Loucy (cell line): ENCODE results near the gene HADHA.

Experiments used
- H2AFZ ChIP-seq: fragments of 200-600 bp; sonication (generic); 2 replicates; pipeline ENCODE4 v1.6.0; 2016; ENCODE audit warnings: antibody characterized with exemption, mild to moderate bottlenecking, low read length, moderate library complexity
- H3F3A ChIP-seq: fragments of 200-600 bp; 2 replicates; pipeline ENCODE4 v1.6.0; 2016; ENCODE audit warnings: antibody characterized with exemption, low read depth, mild to moderate bottlenecking
- H3K27me3 ChIP-seq: fragments of 200-600 bp; sonication (generic); 2 replicates; pipeline ENCODE4 v1.6.1; 2014; ENCODE audit warnings: low read length, mild to moderate bottlenecking; ENCODE audit not compliant: insufficient read depth, poor library complexity, severe bottlenecking
- H3K36me3 ChIP-seq: fragments of 200-600 bp; sonication (generic); 2 replicates; pipeline ENCODE4 v1.6.1; 2016; ENCODE audit warnings: low read length; ENCODE audit not compliant: insufficient read depth
- H3K4me1 ChIP-seq: fragments of 200-600 bp; sonication (generic); 2 replicates; pipeline ENCODE4 v1.5.1; 2014; ENCODE audit warnings: low read length, mild to moderate bottlenecking; ENCODE audit not compliant: insufficient read depth, poor library complexity, severe bottlenecking
- H3K4me2 ChIP-seq: fragments of 200-600 bp; sonication (generic); 2 replicates; pipeline ENCODE4 v1.6.0; 2014; ENCODE audit warnings: antibody characterized with exemption, low read length, low read depth, mild to moderate bottlenecking; ENCODE audit not compliant: poor library complexity, severe bottlenecking
- H3K4me3 ChIP-seq: fragments of 200-600 bp; sonication (generic); 2 replicates; pipeline ENCODE4 v1.5.1; 2014; ENCODE audit warnings: low read length, mild to moderate bottlenecking, mixed read lengths; ENCODE audit not compliant: poor library complexity, severe bottlenecking
- H3K79me2 ChIP-seq: fragments of 200-600 bp; sonication (generic); 2 replicates; pipeline ENCODE4 v1.6.1; 2014; ENCODE audit warnings: low read length; ENCODE audit not compliant: insufficient read depth
- H3K9ac ChIP-seq: fragments of 200-600 bp; sonication (generic); 2 replicates; pipeline ENCODE4 v1.6.0; 2014; ENCODE audit warnings: mild to moderate bottlenecking, low read depth, low read length, moderate library complexity; ENCODE audit not compliant: poor library complexity, severe bottlenecking
- H3K9me2 ChIP-seq: fragments of 200-600 bp; sonication (generic); replicated peaks from 2 replicates; pipeline ENCODE4 v1.6.1; 2016; ENCODE audit warnings: low read depth, low read length, mixed read lengths
- H3K9me3 ChIP-seq: fragments of 200-600 bp; sonication (generic); 2 replicates; pipeline ENCODE4 v1.6.1; 2014; ENCODE audit warnings: mild to moderate bottlenecking, antibody characterized with exemption, low read length, low read depth; ENCODE audit not compliant: insufficient read depth
- H4K20me1 ChIP-seq: fragments of 200-600 bp; sonication (generic); 2 replicates; pipeline ENCODE4 v1.6.0; 2014; ENCODE audit warnings: antibody characterized with exemption, low read length, mild to moderate bottlenecking; ENCODE audit not compliant: insufficient read depth, poor library complexity, severe bottlenecking
- EZH2phosphoT487 ChIP-seq: fragments of 200-600 bp; IDR thresholded peaks from 2 replicates; pipeline ENCODE4 v1.6.1; 2018; ENCODE audit warnings: antibody characterized with exemption, mild to moderate bottlenecking, moderate library complexity, borderline replicate concordance
- TF ChIP-seq, protein P1 (sequence below): fragments of 200-600 bp; sonication (generic); conservative IDR thresholded peaks from 2 replicates; pipeline ENCODE4 v1.5.1; 2014; ENCODE audit warnings: mild to moderate bottlenecking, antibody characterized with exemption, low read length

The HADHA gene

DNA sequence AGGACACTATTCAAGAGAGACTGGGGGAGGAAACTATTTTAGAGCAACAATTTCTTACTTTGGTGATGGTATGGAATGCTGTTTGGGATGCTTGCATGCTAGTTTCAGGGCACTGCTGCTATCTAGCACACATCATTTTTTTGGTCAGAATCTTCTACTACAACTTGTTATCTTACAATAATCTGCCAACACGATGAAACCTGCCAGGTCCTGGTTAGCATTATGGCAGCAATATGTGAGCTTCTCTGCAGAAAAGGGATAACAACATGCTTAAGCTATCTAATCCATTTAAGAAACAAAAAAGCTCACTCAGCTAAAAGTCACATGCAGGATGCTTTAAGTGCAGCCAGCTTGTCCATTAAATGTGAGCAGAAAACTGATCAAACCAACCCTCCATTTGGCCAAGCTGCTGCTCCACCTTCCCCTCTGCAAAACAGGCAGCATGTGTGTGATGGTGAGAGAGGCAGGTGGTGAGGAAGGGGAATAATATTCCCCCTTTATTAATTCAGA, 41.4 kb downstream of the HADHA start:
- Histone ChIP-seq H3K4me1 (no peaks in the 10 kb centered on the region), H3K4me3 (no peak overlapping the region), H3K9ac (no peak overlapping the region), H2AFZ (no peak overlapping the region), H3K9me2 (no peaks in the 10 kb centered on the region), H3F3A (no peaks in the 10 kb centered on the region), H3K36me3 (peaks cover 84% of the 10 kb centered on the region; the same call in 1 of the 2 replicates), H3K79me2 (no peaks in the 10 kb centered on the region), H3K4me2 (no peak overlapping the region), H3K27me3 (no peaks in the 10 kb centered on the region), H4K20me1 (no peaks in the 10 kb centered on the region), H3K9me3 (no peaks in the 10 kb centered on the region)
- TF ChIP-seq, protein P1, sequence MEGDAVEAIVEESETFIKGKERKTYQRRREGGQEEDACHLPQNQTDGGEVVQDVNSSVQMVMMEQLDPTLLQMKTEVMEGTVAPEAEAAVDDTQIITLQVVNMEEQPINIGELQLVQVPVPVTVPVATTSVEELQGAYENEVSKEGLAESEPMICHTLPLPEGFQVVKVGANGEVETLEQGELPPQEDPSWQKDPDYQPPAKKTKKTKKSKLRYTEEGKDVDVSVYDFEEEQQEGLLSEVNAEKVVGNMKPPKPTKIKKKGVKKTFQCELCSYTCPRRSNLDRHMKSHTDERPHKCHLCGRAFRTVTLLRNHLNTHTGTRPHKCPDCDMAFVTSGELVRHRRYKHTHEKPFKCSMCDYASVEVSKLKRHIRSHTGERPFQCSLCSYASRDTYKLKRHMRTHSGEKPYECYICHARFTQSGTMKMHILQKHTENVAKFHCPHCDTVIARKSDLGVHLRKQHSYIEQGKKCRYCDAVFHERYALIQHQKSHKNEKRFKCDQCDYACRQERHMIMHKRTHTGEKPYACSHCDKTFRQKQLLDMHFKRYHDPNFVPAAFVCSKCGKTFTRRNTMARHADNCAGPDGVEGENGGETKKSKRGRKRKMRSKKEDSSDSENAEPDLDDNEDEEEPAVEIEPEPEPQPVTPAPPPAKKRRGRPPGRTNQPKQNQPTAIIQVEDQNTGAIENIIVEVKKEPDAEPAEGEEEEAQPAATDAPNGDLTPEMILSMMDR: no peak
- TF ChIP-seq EZH2phosphoT487: no peak

DNA sequence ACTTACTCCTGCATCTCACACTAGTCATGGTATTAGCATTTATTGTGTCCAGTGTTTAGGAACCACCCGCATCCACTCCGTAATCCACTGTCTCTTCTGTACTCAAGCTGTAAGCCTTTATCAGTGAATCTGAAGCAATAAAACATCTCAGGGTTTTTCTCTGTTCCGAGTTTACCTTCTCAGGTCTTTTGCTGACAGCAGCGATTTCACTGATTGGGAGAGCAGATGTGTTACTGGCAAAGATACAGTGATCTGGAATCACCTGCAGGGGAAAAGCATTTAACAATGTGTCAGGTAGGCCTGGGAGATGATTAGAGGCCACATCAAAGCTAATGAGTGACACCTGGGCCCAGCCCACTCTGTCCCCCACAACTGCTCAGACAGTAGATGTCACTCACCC, 46.9 kb downstream of the HADHA start:
- H3K4me2 ChIP-seq: no peak overlapping the region
- no peaks in the 10 kb centered on the region for H3K79me2 ChIP-seq

DNA sequence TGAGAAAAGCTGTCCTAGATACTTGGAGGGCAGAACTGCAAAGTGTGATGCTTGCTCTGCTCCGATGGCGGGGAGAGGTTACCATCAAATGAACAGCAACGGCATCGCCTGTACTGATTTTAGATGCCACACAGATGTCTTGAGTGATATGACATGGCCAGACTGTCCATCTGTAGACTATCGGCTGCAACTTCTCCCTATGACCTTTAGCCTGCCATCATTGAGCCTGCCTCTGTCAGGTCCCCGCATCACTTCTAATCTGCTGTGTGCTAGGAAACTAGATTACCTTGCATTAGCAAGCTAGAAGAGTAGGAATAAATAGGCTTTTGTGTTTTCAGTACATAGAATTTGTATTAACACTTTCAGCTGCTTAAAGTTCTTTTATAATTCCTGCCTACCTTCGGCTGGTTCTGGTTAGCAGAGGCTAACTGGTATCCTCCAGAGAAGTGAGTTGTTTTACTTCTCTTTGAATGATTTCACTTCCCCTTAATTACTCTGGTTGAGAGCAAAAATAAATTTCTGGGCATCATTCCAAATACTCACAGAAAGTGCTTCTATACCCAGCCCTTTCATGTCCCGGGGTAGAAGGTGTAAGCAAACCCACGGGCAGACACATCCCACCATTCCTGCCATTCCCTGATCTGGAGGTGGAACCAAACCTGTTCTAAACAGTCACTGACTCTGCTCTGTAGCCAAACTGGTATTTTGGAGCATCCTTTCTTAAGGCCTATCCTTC, 47.6 kb downstream of the HADHA start:
- Histone ChIP-seq H2AFZ (no peak overlapping the region), H3K4me3 (no peak overlapping the region), H3K9me2 (no peaks in the 10 kb centered on the region), H3K4me1 (no peaks in the 10 kb centered on the region), H3K27me3 (no peaks in the 10 kb centered on the region), H3K9me3 (no peaks in the 10 kb centered on the region), H4K20me1 (no peaks in the 10 kb centered on the region), H3K4me2 (no peak overlapping the region), H3K79me2 (no peaks in the 10 kb centered on the region), H3F3A (no peaks in the 10 kb centered on the region), H3K9ac (no peak overlapping the region), H3K36me3 (peaks cover 92% of the 10 kb centered on the region; the same call in 1 of the 2 replicates)
- TF ChIP-seq EZH2phosphoT487: no peak
- TF ChIP-seq, protein P1: no peak

More for the DNA sequence above, 46.9 kb downstream of the HADHA start:
- Histone ChIP-seq H2AFZ (no peak overlapping the region), H3F3A (no peaks in the 10 kb centered on the region), H3K9me2 (no peaks in the 10 kb centered on the region), H3K36me3 (peaks cover 94% of the 10 kb centered on the region; the same call in 1 of the 2 replicates), H3K27me3 (no peaks in the 10 kb centered on the region), H3K4me1 (no peaks in the 10 kb centered on the region), H3K4me3 (no peak overlapping the region), H4K20me1 (no peaks in the 10 kb centered on the region), H3K9me3 (no peaks in the 10 kb centered on the region), H3K9ac (no peak overlapping the region)
- TF ChIP-seq, protein P1: no peak
- TF ChIP-seq EZH2phosphoT487: no peak
